Stomach smooth muscle (tissue), 2 donors: ENCODE measurements around the gene MEIS1.

Experiments
- H3K27ac ChIP-seq: one replicate; pipeline ENCODE4 v1.7.0; 2013; ENCODE audit warnings: mild to moderate bottlenecking, low read length, inconsistent platforms
- H3K27me3 ChIP-seq, 2 donors: one replicate each; pipeline ENCODE4 v1.7.0; 2013; ENCODE audit warnings: low read length in 2 of 2; ENCODE audit not compliant: insufficient read depth in 2 of 2, control insufficient read depth in 1 of 2
- H3K36me3 ChIP-seq, 2 donors: one replicate each; pipeline ENCODE4 v1.7.0; 2013; ENCODE audit warnings: low read length in 2 of 2; ENCODE audit not compliant: control insufficient read depth in 2 of 2, insufficient read depth in 2 of 2
- H3K4me1 ChIP-seq: one replicate; pipeline ENCODE4 v1.7.0; 2013; ENCODE audit warnings: low read length; ENCODE audit not compliant: control insufficient read depth, insufficient read depth
- H3K4me3 ChIP-seq, 2 donors: one replicate each; pipeline ENCODE4 v1.7.0; 2013; ENCODE audit warnings: low read length in 2 of 2
- H3K9ac ChIP-seq, 2 donors: one replicate each; pipeline ENCODE4 v1.7.0; 2013; ENCODE audit warnings: low read length in 2 of 2, mild to moderate bottlenecking in 1 of 2
- H3K9me3 ChIP-seq, 2 donors: one replicate each; pipeline ENCODE4 v1.7.0; 2013; ENCODE audit warnings: low read length in 2 of 2; ENCODE audit not compliant: control insufficient read depth in 2 of 2
- donor health status: healthy.
- donor health status: Pancreatic carcinoma.

Gene MEIS1

DNA sequence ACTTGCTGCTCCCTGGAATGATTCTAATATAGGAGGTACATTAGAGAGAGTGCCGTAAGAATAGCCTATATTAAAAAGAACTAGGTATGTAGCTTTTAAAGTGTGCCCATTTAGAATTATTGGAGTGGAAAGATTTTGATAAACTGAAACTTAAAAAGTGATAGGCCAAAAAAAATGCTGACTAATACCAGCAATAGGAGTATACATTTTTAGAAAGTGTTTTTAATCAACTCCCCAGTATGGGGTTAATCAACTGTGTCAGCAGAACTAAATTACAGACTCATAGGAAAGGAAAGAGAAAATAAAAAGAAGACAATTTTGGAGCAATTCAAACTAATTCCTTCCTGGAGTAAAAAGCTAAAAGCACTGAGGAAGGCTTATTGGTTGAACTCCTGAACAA lies 13.3 kb upstream of the MEIS1 start:
- H3K9me3 ChIP-seq, result no peaks in the 10 kb centered on the region
- H3K27me3 ChIP-seq, result no peaks in the 10 kb centered on the region
- H3K4me1 ChIP-seq, result peaks cover 13% of the 10 kb centered on the region
- no peak overlapping the region for H3K9ac ChIP-seq
- no peak overlapping the region for H3K27ac ChIP-seq
- no peaks in the 10 kb centered on the region for H3K36me3 ChIP-seq
- no peak overlapping the region for H3K4me3 ChIP-seq

DNA sequence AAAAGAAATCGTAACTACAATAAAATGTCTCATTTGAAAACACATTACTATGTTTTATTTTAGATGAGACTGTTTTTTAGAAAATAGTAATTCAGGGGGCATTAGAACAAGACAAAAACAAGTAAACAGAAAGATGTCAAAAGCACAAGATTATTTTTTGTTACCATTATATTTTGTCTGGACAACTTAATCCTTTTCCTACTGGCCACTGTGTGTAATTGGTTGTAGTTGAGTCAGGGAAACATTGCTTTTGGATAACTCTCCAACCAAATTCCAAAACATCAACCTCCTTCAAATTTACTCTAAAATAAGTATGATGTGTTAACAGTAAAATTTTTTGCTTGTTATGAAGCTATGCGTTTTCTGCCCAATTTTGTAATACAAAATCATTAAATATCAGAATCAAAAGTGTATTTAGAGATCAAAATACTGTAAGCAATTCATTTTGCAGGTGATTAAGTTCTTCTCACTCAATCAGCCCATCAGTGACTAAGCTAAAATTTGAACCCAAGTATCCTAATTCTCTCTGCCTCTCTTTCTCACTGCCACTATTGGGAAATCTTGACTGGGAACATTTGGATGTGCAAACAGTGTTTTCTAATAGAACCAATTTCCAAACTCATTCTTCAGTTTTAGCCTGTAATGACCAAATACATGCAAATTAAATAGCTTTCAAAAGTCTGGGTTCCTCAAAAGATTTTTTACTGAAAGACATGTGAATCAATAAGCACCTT lies 11.4 kb upstream of the MEIS1 start:
- no peaks in the 10 kb centered on the region for H3K27me3 ChIP-seq
- peaks cover 15% of the 10 kb centered on the region for H3K4me1 ChIP-seq
- no peak overlapping the region for H3K9ac ChIP-seq
- no peaks in the 10 kb centered on the region for H3K9me3 ChIP-seq
- no peak overlapping the region for H3K4me3 ChIP-seq
- no peaks in the 10 kb centered on the region for H3K36me3 ChIP-seq
- no peak overlapping the region for H3K27ac ChIP-seq

DNA sequence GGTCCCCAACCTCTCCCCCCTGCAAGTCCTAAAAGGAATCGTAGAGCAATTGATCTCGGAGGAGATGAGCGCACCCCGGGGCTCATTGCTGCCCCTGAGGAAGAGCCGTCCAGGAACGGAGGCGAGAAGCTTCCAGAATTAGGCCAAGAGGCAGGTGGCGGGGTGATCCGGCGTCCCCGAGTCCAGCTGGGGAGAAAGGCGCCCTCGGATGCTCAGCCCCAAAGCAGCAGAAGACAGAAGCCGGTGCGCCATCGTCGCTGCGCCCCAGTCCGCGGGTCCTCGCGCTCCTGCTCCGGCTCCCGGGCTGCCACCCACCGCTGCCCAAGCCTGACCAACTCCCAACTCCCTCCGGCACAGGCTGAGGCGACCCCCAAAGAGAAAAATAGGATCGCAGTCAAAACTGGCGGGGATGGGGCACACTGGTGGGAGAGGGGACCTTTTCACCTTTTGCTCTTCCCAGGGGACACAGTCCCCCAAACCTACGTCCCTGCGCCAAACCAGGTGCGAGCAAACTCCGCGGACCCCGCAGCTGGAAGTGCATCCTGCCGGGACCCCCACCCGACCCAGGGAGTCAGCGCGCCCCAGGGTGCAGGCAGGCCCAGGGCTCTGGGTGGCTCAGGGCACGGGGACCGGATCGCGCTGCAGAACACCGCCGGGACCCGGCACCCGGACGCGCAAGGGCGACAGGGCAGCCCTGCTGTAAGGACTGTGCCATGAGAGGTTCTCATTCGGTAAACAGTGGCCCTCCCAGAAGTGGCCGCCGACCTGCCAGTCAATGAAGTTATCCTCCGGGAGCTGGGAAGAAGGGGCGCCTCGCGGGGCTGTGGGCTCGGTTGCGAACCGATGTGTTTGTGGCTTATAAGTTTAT lies 8.4 kb upstream of the MEIS1 start:
- H3K4me3 ChIP-seq, result peak overlapping the region; percentile 73 to 79
- H3K9me3 ChIP-seq, result no peaks in the 10 kb centered on the region
- no peaks in the 10 kb centered on the region for H3K36me3 ChIP-seq
- H3K27me3 ChIP-seq, result no peaks in the 10 kb centered on the region
- H3K4me1 ChIP-seq, result peaks cover 22% of the 10 kb centered on the region
- H3K27ac ChIP-seq, result peak overlapping the region; percentile 89
- H3K9ac ChIP-seq, result peak overlapping the region; percentile 64 to 82

DNA sequence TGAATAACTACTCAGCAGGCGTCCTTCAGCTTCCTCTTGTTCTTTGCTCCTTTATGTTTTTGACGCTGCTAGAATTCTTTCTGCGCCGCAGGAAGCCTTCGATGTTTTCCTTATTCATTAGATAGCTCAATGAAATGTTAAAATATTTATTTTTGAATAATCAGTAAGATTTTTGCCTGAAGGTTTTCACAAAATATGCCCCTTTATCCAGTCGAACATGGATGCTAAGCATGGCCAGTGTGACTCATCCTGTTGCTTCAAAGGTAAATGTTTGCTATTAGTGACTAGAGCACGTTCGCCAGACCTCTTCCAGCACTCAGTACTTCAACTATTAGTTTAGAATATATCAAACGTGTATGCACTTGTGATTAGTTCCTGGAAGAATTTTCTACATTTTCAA lies 7.6 kb upstream of the MEIS1 start:
- no peaks in the 10 kb centered on the region for H3K9me3 ChIP-seq
- no peaks in the 10 kb centered on the region for H3K36me3 ChIP-seq
- peak overlapping the region; percentile 64 to 82 for H3K9ac ChIP-seq
- no peaks in the 10 kb centered on the region for H3K27me3 ChIP-seq
- H3K27ac ChIP-seq, result peak overlapping the region; percentile 89
- peak overlapping the region; percentile 73 to 79 for H3K4me3 ChIP-seq
- H3K4me1 ChIP-seq, result peaks cover 22% of the 10 kb centered on the region

DNA sequence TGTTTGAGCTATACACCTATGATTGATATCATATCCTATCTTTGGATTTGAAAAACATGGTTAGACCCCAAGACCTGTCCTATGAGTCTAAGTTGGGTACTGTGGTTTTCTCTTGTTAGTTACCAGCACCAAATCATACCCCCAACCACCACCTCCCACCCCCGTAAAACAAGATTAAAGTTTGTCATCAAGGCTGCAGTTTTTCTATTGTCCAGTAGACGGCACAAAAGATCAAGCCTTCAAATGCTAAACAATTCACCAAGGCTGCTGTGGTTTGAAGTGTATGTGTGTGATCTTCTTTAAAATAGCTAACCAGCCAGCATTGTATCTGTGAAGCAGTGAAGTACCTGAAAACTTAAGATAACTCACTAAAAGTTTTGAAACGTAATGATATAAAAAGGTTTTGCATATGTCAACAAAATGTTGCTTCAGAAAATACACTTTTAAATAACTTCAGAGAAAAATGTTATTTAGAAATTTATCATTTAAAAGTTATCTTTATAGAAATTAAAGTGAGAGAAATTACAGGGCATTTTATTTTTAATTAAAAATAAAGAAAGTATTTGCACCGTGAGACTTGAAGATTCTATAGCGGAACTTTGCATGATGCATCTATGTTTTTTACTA lies 5.8 kb upstream of the MEIS1 start:
- Histone ChIP-seq H3K4me1 (peaks cover 29% of the 10 kb centered on the region), H3K9ac (peak overlapping the region in 1 of 2 donors; percentile 48), H3K36me3 (no peaks in the 10 kb centered on the region), H3K9me3 (no peaks in the 10 kb centered on the region), H3K4me3 (peak overlapping the region in 1 of 2 donors; percentile 47), H3K27ac (peak overlapping the region; percentile 89), H3K27me3 (no peaks in the 10 kb centered on the region)

DNA sequence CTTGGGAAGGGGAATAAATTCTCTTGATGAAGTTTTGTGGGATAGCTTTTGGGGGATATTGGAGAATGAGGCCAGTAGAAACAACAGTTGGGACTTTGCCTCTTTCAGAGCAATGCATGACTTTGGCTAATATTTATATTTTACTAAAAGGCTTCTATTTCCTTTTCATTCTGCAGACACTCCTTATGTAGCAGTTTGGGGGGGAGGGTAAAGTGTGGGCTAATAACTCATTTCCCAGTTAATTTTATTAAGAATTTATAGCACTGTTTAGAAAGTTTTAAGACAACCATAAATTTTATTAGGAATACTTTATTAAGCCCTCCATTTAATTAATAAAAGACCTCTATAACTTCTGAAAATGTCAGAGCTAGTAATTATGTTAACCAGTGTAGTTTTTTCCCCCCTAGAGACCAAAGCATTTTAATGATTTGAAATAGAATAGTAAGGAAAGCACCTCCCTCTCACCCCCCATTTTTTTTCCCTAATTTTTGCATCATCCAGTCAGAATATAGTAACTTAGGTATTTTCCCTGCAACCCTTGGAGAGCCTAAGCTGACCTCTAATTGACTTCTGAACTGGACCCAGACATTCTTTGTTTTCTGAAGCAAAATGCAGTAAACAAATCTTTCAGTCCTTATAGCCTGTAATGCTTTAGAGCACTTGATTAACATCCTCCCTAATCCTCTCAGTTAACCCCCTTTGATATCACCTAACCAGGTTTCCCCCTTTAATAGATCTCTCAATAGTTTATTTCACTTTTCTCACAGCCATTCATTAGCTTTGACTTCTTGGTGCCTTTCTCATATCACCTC lies 5.0 kb upstream of the MEIS1 start:
- peak overlapping the region; percentile 51 to 63 for H3K4me3 ChIP-seq
- H3K36me3 ChIP-seq, result no peaks in the 10 kb centered on the region
- H3K27me3 ChIP-seq, result no peaks in the 10 kb centered on the region
- H3K9ac ChIP-seq, result peak overlapping the region in 1 of 2 donors; percentile 64
- H3K9me3 ChIP-seq, result no peaks in the 10 kb centered on the region
- peak overlapping the region; percentile 97 for H3K27ac ChIP-seq
- H3K4me1 ChIP-seq, result peaks cover 27% of the 10 kb centered on the region

DNA sequence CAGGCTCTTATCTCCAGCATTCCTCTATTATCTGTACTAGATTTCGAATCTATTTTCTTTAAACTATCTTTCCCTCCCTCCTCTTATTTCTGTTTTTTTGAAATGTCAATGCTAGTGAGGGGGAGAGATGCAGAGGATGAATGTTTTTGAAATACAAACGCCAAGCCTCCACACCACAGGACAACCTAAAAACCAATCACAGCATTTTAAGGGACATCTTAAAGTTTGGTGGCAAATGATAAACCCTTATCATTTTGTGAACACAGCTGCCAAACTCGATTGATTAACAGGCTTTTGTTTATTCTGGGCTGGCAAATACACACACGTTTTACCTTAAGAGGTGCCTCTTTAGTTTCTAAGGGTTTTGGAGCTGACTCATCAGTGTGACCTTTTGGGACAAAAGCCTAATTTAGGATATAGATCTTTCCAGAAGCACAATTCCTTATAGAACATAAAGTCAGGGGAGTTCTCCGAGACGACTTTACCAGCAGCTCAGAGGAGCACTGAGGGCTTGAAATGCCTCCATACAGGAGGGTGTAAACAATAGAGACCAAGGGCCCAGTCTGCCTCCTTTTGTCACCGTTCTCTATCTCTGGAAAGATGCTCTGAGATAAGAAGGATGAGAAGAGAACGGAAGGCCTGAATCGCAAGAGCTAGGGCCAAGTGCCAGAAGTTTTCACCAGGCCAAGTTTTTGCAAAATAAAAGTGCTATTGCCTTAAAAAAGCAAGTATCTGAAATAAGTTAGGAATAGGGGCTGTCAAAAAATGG lies 4.2 kb upstream of the MEIS1 start:
- peak overlapping the region; percentile 51 to 63 for H3K4me3 ChIP-seq
- H3K36me3 ChIP-seq, result no peaks in the 10 kb centered on the region
- H3K27me3 ChIP-seq, result no peaks in the 10 kb centered on the region
- no peaks in the 10 kb centered on the region for H3K9me3 ChIP-seq
- H3K27ac ChIP-seq, result peak overlapping the region; percentile 97
- peaks cover 24% of the 10 kb centered on the region for H3K4me1 ChIP-seq
- H3K9ac ChIP-seq, result peak overlapping the region; percentile 58 to 64

DNA sequence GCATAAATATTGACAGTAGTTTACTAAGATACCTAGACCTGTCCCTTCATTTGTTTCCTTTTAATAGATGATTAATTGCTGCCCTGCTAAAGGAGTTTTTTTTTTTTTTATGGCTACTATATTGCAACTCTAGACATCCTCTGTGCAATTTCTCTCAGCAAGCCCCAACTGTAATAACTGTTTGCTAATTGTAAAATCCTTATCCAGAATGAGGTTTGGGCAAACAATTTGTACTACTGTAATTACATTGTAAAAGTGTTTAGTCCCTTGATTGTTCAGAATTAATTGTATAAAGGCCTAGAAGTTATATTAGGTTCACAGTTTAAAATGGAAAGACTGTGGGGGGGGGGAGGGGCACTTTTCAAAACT lies 3.7 kb upstream of the MEIS1 start:
- Histone ChIP-seq H3K9me3 (no peaks in the 10 kb centered on the region), H3K4me3 (peak overlapping the region; percentile 51 to 95), H3K36me3 (no peaks in the 10 kb centered on the region), H3K27me3 (no peaks in the 10 kb centered on the region), H3K9ac (peak overlapping the region in 1 of 2 donors; percentile 64), H3K4me1 (peaks cover 23% of the 10 kb centered on the region), H3K27ac (peak overlapping the region; percentile 97)

DNA sequence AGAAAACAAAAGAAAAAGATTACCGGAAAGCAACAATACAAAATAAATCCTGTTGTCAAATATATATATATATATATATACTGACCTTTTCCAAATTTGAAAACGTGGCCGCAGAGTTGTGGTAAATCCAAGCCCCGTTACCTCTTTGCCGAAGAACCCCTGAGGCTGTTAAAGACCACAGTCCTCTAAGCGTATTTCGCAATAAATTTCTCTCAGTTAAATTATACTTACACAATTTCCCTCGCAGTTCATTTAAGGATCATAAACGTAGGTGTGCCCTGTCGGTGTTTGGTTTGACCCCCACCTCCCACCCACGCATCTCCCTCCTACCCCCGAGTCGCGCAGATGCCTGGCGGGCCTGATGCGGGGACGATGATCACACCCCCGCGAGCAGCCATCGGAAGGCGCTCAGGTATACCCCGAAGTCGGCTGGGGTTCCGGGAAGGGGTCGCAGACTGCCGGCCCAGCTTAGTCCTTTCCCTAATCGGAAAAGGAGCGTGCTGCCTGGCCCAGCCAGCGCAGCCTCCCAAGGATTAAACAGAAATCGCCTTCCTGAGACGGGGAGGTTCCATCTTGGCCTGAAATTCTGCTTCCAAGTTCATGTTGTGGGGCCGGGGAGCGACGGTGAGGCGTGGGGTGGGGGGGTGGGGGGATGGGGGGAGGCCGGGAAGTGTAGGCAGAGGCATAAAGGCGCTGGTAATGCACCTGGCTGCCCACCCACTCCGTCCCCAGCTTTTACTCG lies 2.9 kb upstream of the MEIS1 start:
- H3K27me3 ChIP-seq, result no peaks in the 10 kb centered on the region
- peak overlapping the region; percentile 61 to 95 for H3K4me3 ChIP-seq
- H3K27ac ChIP-seq, result peak overlapping the region; percentile 97
- peaks cover 18% of the 10 kb centered on the region for H3K4me1 ChIP-seq
- peak overlapping the region; percentile 80 to 93 for H3K9ac ChIP-seq
- no peaks in the 10 kb centered on the region for H3K36me3 ChIP-seq
- no peaks in the 10 kb centered on the region for H3K9me3 ChIP-seq
